K562 treated with DMSO at 1 percent for 24 hours (cell line): Measurements from ENCODE around the gene SECISBP2L. TPM values are rescaled to one million over a fixed set of nuclear protein-coding genes. Genes with fewer than 3 reads are reported as not detected.

ENCODE experiments used
- total RNA-seq: library from RNA; unstranded; fragments of 300-600 nt; gene quantifications from 2 replicates; pipeline ENCODE4 v1.2.3, GENCODE V29; 2022; ENCODE audit warnings: low read depth; ENCODE audit not compliant: insufficient read depth

SECISBP2L gene
- 6.3 and 6.7 TPM in 2 replicates for total RNA-seq

GRCh38 chr15:49046220-49047102 is at the start of gene SECISBP2L:
Gene SECISBP2L (minus strand): TSS chr15:49046446. CDS start chr15:49046299, 147 bp downstream.

GRCh38 chr15:48963524-48964113 is 82.6 kb downstream of the SECISBP2L start, which contains the start of gene SHC4:
Gene SHC4 (minus strand): TSS chr15:48963919. CDS start chr15:48963015, 904 bp downstream.

Other genes starting within 250 kb of the SECISBP2L start
- 9.5 and 11.5 TPM in 2 replicates for gene CEP152, start 235.4 kb downstream of the SECISBP2L start, total RNA-seq
- 87.9 and 98.2 TPM in 2 replicates for gene EID1, start 168.3 kb downstream of the SECISBP2L start, total RNA-seq
- gene SHC4, start 82.5 kb downstream of the SECISBP2L start, total RNA-seq = 1.9 and 2.1 TPM in 2 replicates
- 34.1 and 36.4 TPM in 2 replicates for gene COPS2, start 109.2 kb upstream of the SECISBP2L start, total RNA-seq
- gene GALK2, start 123.8 kb upstream of the SECISBP2L start, total RNA-seq = 25.0 and 26.7 TPM in 2 replicates